A549 treated with RU486 at 1 μM for 4 hours (cell line): ENCODE data around the gene SLC5A1. TPM values are rescaled to one million over a fixed set of nuclear protein-coding genes. Genes with fewer than 3 reads are reported as not detected.

Experiments used
- total RNA-seq: library from RNA; stranded (reverse); fragments of 200-300 nt; extraction: Qiagen RNA extraction; gene quantifications from 5 replicates; pipeline ENCODE4 v1.2.3, GENCODE V29; 2022; ENCODE audit warnings: low read depth

The SLC5A1 gene
- total RNA-seq = 0.03 to 0.05 TPM in 2 of 5 replicates, not detected in the others

DNA sequence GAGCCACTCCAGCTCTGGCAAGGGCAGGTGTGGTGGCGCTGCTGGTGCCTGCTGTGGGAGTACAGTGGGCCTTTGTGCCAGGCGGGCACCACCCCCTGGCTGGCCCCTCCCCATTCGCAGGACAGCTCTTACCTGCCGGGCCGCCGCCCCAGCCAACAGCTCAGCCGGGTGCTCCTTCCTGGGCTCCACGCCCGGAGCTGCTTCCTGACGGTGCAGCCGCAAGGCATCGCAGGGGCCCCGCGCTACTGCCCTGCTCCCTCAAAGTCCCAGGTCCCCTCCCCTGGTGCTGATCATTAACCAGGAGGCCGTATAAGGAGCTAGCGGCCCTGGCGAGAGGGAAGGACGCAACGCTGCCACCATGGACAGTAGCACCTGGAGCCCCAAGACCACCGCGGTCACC is at the start of gene SLC5A1:
Gene SLC5A1, plus strand, starts transcription at position 338 of the 400 bp plus-strand sequence. Its CDS starts 21 bp downstream, at position 359.

DNA sequence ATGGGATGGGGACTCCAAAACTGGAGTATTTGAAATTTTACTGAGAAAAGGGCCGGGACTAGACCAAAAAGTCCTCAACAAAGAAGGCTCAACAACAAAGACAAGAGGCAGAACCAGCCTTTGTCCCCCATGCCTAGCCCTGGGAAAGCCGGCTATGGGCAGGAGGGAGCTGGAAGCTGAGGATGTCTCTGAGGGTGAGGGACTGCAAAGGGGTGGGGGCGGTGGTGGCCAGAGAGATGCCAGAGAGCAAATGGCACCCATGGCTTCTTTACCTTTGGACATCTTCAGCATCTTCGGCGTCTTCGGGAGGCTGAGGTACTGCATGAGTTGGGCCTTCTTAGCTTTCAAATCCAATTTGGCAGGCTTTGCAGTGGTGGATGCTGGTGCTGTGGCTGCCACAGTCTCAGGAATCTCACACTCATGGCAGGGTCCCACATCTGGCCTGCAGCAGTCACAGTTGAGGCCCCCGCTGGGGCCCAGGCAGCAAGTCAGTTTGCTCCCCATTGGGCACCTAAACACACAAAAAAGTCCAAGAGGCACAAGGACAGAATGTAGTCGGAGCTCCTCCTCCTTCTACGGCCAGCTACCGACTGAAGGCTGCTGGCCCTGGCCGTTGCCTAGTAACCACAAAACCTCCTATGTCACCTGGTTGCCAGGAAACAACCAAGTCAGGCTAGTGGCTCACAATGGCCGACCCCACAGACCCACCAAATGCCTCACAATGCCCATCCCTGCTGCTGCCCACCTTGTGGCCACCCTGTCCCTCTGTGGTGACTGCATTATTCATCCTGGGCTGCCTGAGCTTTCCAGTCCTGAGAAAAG is 115.9 kb downstream of the SLC5A1 start, which contains the start of gene C22orf42:
Gene C22orf42, minus strand, starts transcription at position 592 of the 822 bp plus-strand sequence. Its CDS starts 88 bp downstream, at position 504.

Other genes starting within 250 kb of the SLC5A1 start
- 117 to 152 TPM (median 141 TPM) in 5 replicates for gene YWHAH, start 98.7 kb upstream of the SLC5A1 start, total RNA-seq
- not detected in 5 replicates for gene C22orf42, start 116.0 kb downstream of the SLC5A1 start, total RNA-seq
- 0.09 to 0.23 TPM (median 0.13 TPM) in 4 of 5 replicates, not detected in the other for gene RFPL2, start 161.8 kb downstream of the SLC5A1 start, total RNA-seq
- gene SLC5A4, start 212.1 kb downstream of the SLC5A1 start, total RNA-seq = not detected in 5 replicates